Right lobe of liver (tissue), 4 donors: Measurements from ENCODE around the gene TM9SF2.

Experiments used
- CTCF ChIP-seq, 4 donors: fragments of 200-600 bp in 3 of 4; fragments of 450-650 bp in 1 of 4; IDR thresholded peaks; one replicate each; pipeline versions ENCODE4 v1.5.1 to v1.8.0; 2016 to 2022; ENCODE audit warnings: antibody characterized with exemption in 4 of 4, mild to moderate bottlenecking in 2 of 4
- POLR2A ChIP-seq: fragments of 450-650 bp; IDR thresholded peaks from one replicate; pipeline ENCODE4 v1.6.1; 2017; ENCODE audit warnings: antibody characterized with exemption, mild to moderate bottlenecking
- donor health status: DM: no; HTN: no; CAD: no.
- donor health status: DM: no; HTN: no; CAD: no.
- donor health status: DM: no; HTN: yes; CAD: no.

DNA sequence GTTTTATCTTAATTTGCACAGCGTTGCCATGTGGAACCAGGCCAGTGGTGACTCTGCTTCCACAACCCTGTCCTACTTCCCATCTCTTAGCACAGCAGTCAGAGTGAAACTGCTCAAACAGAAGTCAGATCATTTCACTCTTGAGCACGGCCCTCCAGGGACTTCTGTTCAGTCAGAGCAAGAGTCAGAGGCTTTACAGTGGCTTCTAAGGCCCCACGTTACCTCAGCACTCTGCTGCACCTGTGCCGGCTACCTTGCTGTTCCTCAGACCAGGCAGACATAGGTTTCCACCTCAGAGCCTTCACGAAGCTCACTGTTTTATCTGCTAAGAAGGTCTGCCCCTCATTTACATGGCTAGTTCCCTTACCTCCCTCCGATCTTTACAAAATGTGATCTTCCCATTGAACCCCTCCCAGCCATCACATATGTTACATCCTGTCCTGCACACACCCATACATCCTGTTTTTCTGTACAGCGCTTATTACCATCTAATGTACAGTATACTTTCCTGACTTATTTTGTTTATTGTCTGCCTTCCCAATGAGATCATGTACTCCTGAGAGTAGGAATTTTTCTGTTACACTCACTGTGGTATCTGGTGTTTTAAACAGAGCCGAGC is 41.6 kb downstream of the TM9SF2 start:
- TF ChIP-seq CTCF (IDR thresholded peaks at IDR 0.05) (no peak), POLR2A (no peak)
